ENCODE data around the gene NRXN3. TPM values are rescaled to one million over a fixed set of nuclear protein-coding genes. Genes with fewer than 3 reads are reported as not detected.

The NRXN3 gene
- polyA plus RNA-seq, 1 donor from 2014 or later = 110 TPM

- Histone ChIP-seq H3K79me2 (replicated peaks; ENCODE audit: insufficient read depth, low read length) (no peaks in the 10 kb centered on the region), H3K9me2 (ENCODE audit: insufficient read depth, low read length) (no peaks in the 10 kb centered on the region), H3K9me3 (ENCODE audit: low read length) (no peaks in the 10 kb centered on the region), H3K4me3 (ENCODE audit: low read length) (no peak overlapping the region), H3K9ac (ENCODE audit: low read length) (no peak overlapping the region), H3K27me3 (ENCODE audit: insufficient read depth, low read depth, low read length) (no peaks in the 10 kb centered on the region), H4K20me1 (ENCODE audit: insufficient read depth) (no peaks in the 10 kb centered on the region), H3K4me2 (ENCODE audit: low read length) (no peak overlapping the region), H2AFZ (ENCODE audit: low read depth, low read length) (no peak overlapping the region), H3K27ac (ENCODE audit: low read length) (no peak overlapping the region), H3K36me3 (ENCODE audit: insufficient read depth, low read length) (no peaks in the 10 kb centered on the region), H3F3A (ENCODE audit: insufficient read depth, low read length, poor library complexity, severe bottlenecking) (peaks cover 7% of the 10 kb centered on the region)
- TF ChIP-seq CTCF (IDR thresholded peaks at IDR 0.05; ENCODE audit: poor library complexity, severe bottlenecking) (no peak), TAF1 (IDR thresholded peaks at IDR 0.05; ENCODE audit: low read depth) (no peak), RAD21 (conservative IDR thresholded peaks at IDR 0.05) (no peak), EP300 (conservative IDR thresholded peaks at IDR 0.05; ENCODE audit: poor library complexity, severe bottlenecking) (no peak), REST (IDR thresholded peaks at IDR 0.05; ENCODE audit: borderline replicate concordance) (no peak), MXI1 (conservative IDR thresholded peaks at IDR 0.05; ENCODE audit: poor library complexity, severe bottlenecking) (no peak), SMC3 (conservative IDR thresholded peaks at IDR 0.05; ENCODE audit: poor library complexity) (no peak), POLR2AphosphoS5 (IDR thresholded peaks at IDR 0.05) (no peak)
Observed at GRCh38 chr14:78721756-78722480, 551.7 kb downstream of the NRXN3 start.

- Histone ChIP-seq H3K4me2 (ENCODE audit: low read length) (no peak overlapping the region), H3K4me3 (ENCODE audit: low read length) (no peak overlapping the region), H4K20me1 (ENCODE audit: insufficient read depth) (no peaks in the 10 kb centered on the region), H3K9ac (ENCODE audit: low read length) (no peak overlapping the region), H3K27ac (ENCODE audit: low read length) (peak overlapping the region; percentile 28), H3K9me3 (ENCODE audit: low read length) (no peaks in the 10 kb centered on the region), H2AFZ (ENCODE audit: low read depth, low read length) (no peak overlapping the region), H3K9me2 (ENCODE audit: insufficient read depth, low read length) (no peaks in the 10 kb centered on the region), H3F3A (ENCODE audit: insufficient read depth, low read length, poor library complexity, severe bottlenecking) (peaks cover 7% of the 10 kb centered on the region), H3K79me2 (replicated peaks; ENCODE audit: insufficient read depth, low read length) (no peaks in the 10 kb centered on the region), H3K27me3 (ENCODE audit: insufficient read depth, low read depth, low read length) (no peaks in the 10 kb centered on the region), H3K36me3 (ENCODE audit: insufficient read depth, low read length) (no peaks in the 10 kb centered on the region)
- TF ChIP-seq POLR2AphosphoS5 (IDR thresholded peaks at IDR 0.05) = peak; percentile 49
- TF ChIP-seq TAF1 (IDR thresholded peaks at IDR 0.05; ENCODE audit: low read depth) = no peak
- no peak for TF ChIP-seq MXI1 (conservative IDR thresholded peaks at IDR 0.05; ENCODE audit: poor library complexity, severe bottlenecking)
- TF ChIP-seq CTCF (IDR thresholded peaks at IDR 0.05; ENCODE audit: poor library complexity, severe bottlenecking) = no peak
- no peak for TF ChIP-seq RAD21 (conservative IDR thresholded peaks at IDR 0.05)
Observed at GRCh38 chr14:78725086-78725485, 554.9 kb downstream of the NRXN3 start.
